Pancreas (tissue), 10 donors: ENCODE measurements around the gene DLGAP3. TPM values are rescaled to one million over a fixed set of nuclear protein-coding genes. Genes with fewer than 3 reads are reported as not detected.

Source experiments
- ATAC-seq, 4 donors: fragments of 200-7000 bp; cut with Tn5 transposase; one replicate each; pipeline versions ENCODE4 v1.8.0 to v1.9.1; 2020; ENCODE audit warnings: mild to moderate bottlenecking in 4 of 4, moderate library complexity in 4 of 4
- DNase-seq, 6 donors: peaks; one replicate each; pipeline ENCODE4 v3.0.0-alpha.2; 2020
- FAIRE-seq: peaks from 2 replicates; lab custom pipeline; 2012; peaks lifted over from hg19 to GRCh38; lab: Jason Lieb, UNC
- H3K27ac ChIP-seq, 4 donors: fragments of 200-600 bp; sonication (generic); 1 replicate in 3 of 4; 2 replicates in 1 of 4; pipeline versions ENCODE4 v1.5.0 to v1.8.0; 2020
- H3K27me3 ChIP-seq, 4 donors: fragments of 200-600 bp; one replicate each; pipeline ENCODE4 v1.8.0; 2021
- H3K36me3 ChIP-seq, 3 donors: fragments of 200-600 bp; sonication (generic) in 1 of 3; one replicate each; pipeline versions ENCODE4 v1.5.0 to v1.8.0; 2020 to 2021
- H3K4me1 ChIP-seq, 3 donors: fragments of 200-600 bp; one replicate each; pipeline ENCODE4 v1.8.0; 2021
- H3K4me3 ChIP-seq, 4 donors: fragments of 200-600 bp; sonication (generic) in 2 of 4; one replicate each; pipeline versions ENCODE4 v1.5.0 to v1.8.0; 2020 to 2021
- H3K9me3 ChIP-seq, 4 donors: fragments of 200-600 bp; one replicate each; pipeline ENCODE4 v1.8.0; 2021
- WGBS, 2 donors: extraction: QIAGEN DNeasy Blood & Tissue Kit; methylation state at CpG; one replicate each; pipeline ENCODE4 v1.1.7; 2013; 5-methylcytosine and 5-hydroxymethylcytosine counted together
- intact Hi-C, 3 donors: fragments of 100-400 bp; cut with DNase I; formaldehyde crosslinking; loops; one replicate each; pipeline versions ENCODE4 v1.11.1 to v1.14.2; 2022
- polyA plus RNA-seq, 2 donors: library from polyadenylated mRNA; stranded (reverse); fragments of 200-250 nt; gene quantifications; one replicate each; pipeline ENCODE4 v1.2.3, GENCODE V29; 2013
- total RNA-seq, 6 donors: library from RNA; stranded (reverse); fragmentation: NEBNext Ultra II Directional in 4 of 6; extraction: Animal tissue kit (Norgen Biotek cat#: 25700) in 4 of 6; gene quantifications; one replicate each; pipeline versions ENCODE4 v1.2.1 to v1.2.4, GENCODE V29; 2021 to 2023
- TF ChIP-seq, protein P1 (sequence below), 4 donors: fragments of 200-600 bp; sonication (generic) in 3 of 4; IDR thresholded peaks; one replicate each; pipeline versions ENCODE4 v1.5.0 to v1.8.0; 2021; ENCODE audit warnings: antibody characterized with exemption in 4 of 4
- donor health status: healthy with polysubstance abuse.
- donor health status: DM: no; HTN: no; CAD: no; lungs with moderate emphysema.
- donor health status: DM: no; HTN: no; CAD: no.
- donor health status: control.
- donor health status: control.
- donor health status: Bipolar disorder and iron deficiency.
- donor health status: DM: yes; HTN: yes; CAD: no.
- donor health status: DM: no; HTN: no; CAD: no.
- donor health status: DM: no; HTN: no; CAD: no.
- donor health status: DM: yes; HTN: yes; CAD: no.

The DLGAP3 gene
- total and polyA plus RNA-seq, 8 donors, result 0.53 to 1.8 (median 1.4) TPM

DNA sequence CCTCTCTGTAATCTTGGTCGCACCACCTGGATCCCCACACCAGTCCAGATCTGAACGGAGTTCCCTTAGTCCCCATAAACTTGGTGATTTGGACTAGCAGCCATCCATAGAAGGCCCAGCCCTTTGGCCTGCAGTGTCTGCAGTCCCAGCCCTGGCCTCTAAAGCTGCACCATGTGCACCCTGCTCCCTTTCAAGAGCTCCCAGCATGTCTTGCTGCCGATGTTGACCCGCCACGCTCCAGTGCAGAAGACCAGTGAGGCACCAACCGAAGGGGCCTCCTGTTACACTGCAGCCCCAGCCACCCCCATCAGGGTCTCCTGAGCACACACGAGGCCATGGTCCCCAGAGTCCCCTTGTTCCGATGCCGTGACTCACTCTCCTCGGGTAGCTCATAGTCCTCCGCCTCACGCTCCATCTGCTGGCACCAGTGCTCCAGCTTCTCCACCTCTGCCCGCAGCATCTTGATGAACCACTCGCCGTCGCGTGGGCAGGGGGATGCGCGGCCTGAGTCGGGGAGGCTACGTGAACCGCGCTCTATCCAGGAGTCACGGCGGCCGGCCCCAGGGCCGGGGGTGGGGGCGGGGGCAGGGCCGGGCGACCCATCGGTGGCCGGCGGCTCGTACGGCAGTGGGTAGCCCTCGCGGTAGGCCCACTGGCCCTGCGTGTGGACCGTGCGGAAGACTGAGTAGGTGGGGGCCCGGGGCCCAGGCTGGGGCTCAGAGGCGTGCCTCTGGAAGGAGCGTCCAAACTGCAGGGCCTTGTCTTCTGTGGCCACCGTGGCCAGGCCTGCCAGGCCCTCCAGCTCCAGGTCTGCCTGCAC lies 61.0 kb downstream of the DLGAP3 start:
- WGBS, 2 donors, result 87 to 92% methylated on average over 38 to 44 of the region's 44 CpGs
- Histone ChIP-seq H3K36me3 (no peaks in the 10 kb centered on the region), H3K4me1 (peaks cover 0 to 4% (median 3%) of the 10 kb centered on the region in 3 donors), H3K4me3 (no peak overlapping the region), H3K27me3 (no peaks in the 10 kb centered on the region), H3K9me3 (no peaks in the 10 kb centered on the region), H3K27ac (no peak overlapping the region)
- intact Hi-C loops, result no loop called here
- ATAC-seq (no peak), FAIRE-seq (no peak), DNase-seq (peak in 1 of 6 donors; percentile 68)
- TF ChIP-seq, protein P1, sequence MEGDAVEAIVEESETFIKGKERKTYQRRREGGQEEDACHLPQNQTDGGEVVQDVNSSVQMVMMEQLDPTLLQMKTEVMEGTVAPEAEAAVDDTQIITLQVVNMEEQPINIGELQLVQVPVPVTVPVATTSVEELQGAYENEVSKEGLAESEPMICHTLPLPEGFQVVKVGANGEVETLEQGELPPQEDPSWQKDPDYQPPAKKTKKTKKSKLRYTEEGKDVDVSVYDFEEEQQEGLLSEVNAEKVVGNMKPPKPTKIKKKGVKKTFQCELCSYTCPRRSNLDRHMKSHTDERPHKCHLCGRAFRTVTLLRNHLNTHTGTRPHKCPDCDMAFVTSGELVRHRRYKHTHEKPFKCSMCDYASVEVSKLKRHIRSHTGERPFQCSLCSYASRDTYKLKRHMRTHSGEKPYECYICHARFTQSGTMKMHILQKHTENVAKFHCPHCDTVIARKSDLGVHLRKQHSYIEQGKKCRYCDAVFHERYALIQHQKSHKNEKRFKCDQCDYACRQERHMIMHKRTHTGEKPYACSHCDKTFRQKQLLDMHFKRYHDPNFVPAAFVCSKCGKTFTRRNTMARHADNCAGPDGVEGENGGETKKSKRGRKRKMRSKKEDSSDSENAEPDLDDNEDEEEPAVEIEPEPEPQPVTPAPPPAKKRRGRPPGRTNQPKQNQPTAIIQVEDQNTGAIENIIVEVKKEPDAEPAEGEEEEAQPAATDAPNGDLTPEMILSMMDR (IDR thresholded peaks at IDR 0.05), result no peak

DNA sequence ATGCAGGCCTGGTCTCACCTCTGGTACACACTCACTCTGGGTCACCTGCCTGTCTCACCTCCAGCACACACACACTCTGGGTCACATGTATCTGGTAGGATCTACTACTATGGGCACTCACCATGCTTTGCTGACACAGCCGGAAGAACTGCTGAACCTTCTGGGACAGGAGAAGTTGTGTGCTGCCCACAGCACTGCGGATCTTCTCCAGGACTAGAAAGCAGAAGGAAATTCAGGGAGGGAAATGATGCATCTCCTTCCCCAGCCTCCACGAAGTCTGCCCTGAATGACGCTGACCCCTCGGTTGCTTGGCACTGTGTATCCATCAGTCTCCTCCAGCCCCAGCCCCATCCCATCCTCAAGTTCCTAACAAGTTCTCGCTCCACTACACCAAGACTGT lies 62.0 kb downstream of the DLGAP3 start:
- DNase-seq, result no peak
- H3K4me3 ChIP-seq, result no peak overlapping the region
- H3K4me1 ChIP-seq, result peaks cover 0 to 4% (median 3%) of the 10 kb centered on the region in 3 donors
- no peaks in the 10 kb centered on the region for H3K36me3 ChIP-seq
- H3K27ac ChIP-seq, result no peak overlapping the region
- no peaks in the 10 kb centered on the region for H3K9me3 ChIP-seq
- 85 to 97% methylated on average over 6 of the region's 6 CpGs for WGBS, 2 donors
- no peak for ATAC-seq
- H3K27me3 ChIP-seq, result no peaks in the 10 kb centered on the region
- TF ChIP-seq, protein P1 (IDR thresholded peaks at IDR 0.05), result no peak
- intact Hi-C loops, result no loop called here
- no peak for FAIRE-seq

DNA sequence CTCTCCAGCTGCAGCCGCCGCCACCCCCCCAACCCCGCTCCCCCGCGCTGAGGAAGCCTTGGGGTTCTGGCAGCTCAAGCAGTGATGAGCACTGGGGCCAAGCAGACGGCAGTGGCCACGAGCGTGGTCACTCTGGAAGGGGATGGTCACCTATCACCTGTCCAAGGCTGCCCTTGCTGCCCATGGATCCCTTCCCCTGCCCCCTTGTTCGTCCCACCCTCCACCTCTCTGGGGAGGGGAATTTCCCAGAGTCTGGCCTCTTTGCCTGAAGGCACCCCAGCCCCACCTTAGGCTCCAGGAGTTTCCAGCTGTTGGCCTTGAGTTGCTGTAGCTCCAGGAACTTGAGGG lies 62.7 kb downstream of the DLGAP3 start:
- Histone ChIP-seq H3K9me3 (no peaks in the 10 kb centered on the region), H3K27me3 (no peaks in the 10 kb centered on the region), H3K4me1 (peaks cover 0 to 4% (median 3%) of the 10 kb centered on the region in 3 donors), H3K4me3 (peak overlapping the region; percentile 32 to 89 (median 62)), H3K27ac (peak overlapping the region in 3 of 4 donors; percentile 73 to 81 (median 81)), H3K36me3 (no peaks in the 10 kb centered on the region)
- TF ChIP-seq, protein P1 (IDR thresholded peaks at IDR 0.05), result no peak
- DNase-seq (peak in 1 of 6 donors; percentile 70), ATAC-seq (peak in 1 of 4 donors; percentile 6), FAIRE-seq (no peak)
- intact Hi-C loops, result no loop called here
- WGBS, 2 donors, result 25 to 27% methylated on average over 9 of the region's 9 CpGs

DNA sequence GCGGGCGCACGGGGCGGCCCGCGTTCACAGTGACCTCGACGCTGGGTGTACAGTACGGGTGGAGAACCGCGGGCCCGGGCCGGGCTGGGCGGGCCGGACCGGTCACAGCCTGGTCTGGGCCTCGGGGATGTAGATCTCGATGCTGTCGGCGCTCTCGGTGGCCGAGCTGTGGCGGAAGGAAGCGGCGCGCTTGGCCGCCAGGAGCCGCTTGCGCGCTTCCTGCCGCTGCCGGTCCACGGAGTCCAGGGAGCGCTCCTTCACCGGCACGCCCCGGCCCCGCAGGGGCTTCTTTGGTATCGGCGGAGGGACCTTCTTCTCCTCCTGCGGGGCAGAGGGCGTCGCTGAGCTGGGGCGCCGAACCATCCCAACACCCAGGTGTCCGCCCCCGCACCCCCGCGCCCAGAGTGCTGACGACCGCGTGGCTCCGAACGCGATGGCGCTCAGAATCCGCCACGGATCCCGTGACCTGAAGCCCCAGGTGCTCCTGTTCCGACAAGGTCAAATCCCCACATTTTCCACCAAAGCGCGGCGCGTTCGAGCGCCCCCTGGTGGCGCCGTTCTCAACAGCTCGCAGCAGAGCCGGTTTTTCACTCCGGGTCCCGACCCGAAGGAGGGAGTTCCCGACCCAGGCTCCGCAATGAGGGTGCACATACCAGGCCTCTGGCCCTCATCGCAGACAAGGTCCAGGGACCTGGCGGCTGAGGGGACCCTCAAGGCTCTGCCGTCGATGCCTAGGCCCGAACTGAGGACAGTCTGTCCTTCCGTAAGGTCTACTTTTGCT lies 63.3 kb downstream of the DLGAP3 start:
- H3K9me3 ChIP-seq, result no peaks in the 10 kb centered on the region
- intact Hi-C loops, result no loop called here
- ATAC-seq (peak; percentile 92 to 94 (median 92)), FAIRE-seq (no peak), DNase-seq (peak; percentile 81 to 98 (median 92))
- peaks cover 0 to 4% (median 3%) of the 10 kb centered on the region in 3 donors for H3K4me1 ChIP-seq
- H3K4me3 ChIP-seq, result peak overlapping the region; percentile 32 to 89 (median 62)
- 1 to 3% methylated on average over 67 to 81 of the region's 81 CpGs for WGBS, 2 donors
- H3K27me3 ChIP-seq, result no peaks in the 10 kb centered on the region
- H3K27ac ChIP-seq, result peak overlapping the region; percentile 73 to 86 (median 81)
- TF ChIP-seq, protein P1 (IDR thresholded peaks at IDR 0.05), result peak; percentile 95 to 99 (median 98)
- no peaks in the 10 kb centered on the region for H3K36me3 ChIP-seq
